ENCODE results near the gene POLD1.
"Not testable (repeated sequence)": the region's sequence is repeated elsewhere in the genome, so short reads cannot be mapped to it uniquely, and the experiment has no call there.

The POLD1 gene

GRCh38 chr19:50390952-50391351 lies 6.8 kb downstream of the POLD1 start:
- DNase-seq (ENCODE audit: low spot score) = not testable (repeated sequence)

GRCh38 chr19:50392759-50393158 lies 8.6 kb downstream of the POLD1 start:
- DNase-seq (ENCODE audit: low spot score) = no peak

GRCh38 chr19:50393589-50393988 lies 9.4 kb downstream of the POLD1 start:
- no peak for DNase-seq (ENCODE audit: low spot score)

- no peak for DNase-seq (ENCODE audit: low spot score)
These were observed 9.9 kb downstream of the POLD1 start for GRCh38 chr19:50394017-50394416.

- DNase-seq (ENCODE audit: low spot score) = no peak
These were observed 14.7 kb downstream of the POLD1 start for GRCh38 chr19:50398675-50399367.

- no peak for DNase-seq (ENCODE audit: low spot score)
These were observed 15.2 kb downstream of the POLD1 start for GRCh38 chr19:50399368-50399745.

GRCh38 chr19:50401605-50402450 lies 17.7 kb downstream of the POLD1 start:
- no peak for DNase-seq (ENCODE audit: low spot score)

GRCh38 chr19:50402544-50403301 lies 18.6 kb downstream of the POLD1 start:
- no peak for DNase-seq (ENCODE audit: low spot score)

GRCh38 chr19:50406156-50406820 lies 22.1 kb downstream of the POLD1 start:
- DNase-seq (ENCODE audit: low spot score) = no peak

GRCh38 chr19:50406829-50407228 lies 22.7 kb downstream of the POLD1 start:
- DNase-seq (ENCODE audit: low spot score) = no peak

- DNase-seq (ENCODE audit: low spot score) = no peak
These were observed 25.2 kb downstream of the POLD1 start for GRCh38 chr19:50409347-50409746.

- no peak for DNase-seq (ENCODE audit: low spot score)
These were observed 26.0 kb downstream of the POLD1 start for GRCh38 chr19:50410109-50410508.

- DNase-seq (ENCODE audit: low spot score) = no peak
These were observed 28.3 kb downstream of the POLD1 start for GRCh38 chr19:50412419-50412818.

- no peak for DNase-seq (ENCODE audit: low spot score)
These were observed 28.9 kb downstream of the POLD1 start for GRCh38 chr19:50413096-50413495.

GRCh38 chr19:50413531-50413930 lies 29.4 kb downstream of the POLD1 start:
- no peak for DNase-seq (ENCODE audit: low spot score)

- DNase-seq (ENCODE audit: low spot score) = peak; percentile 78
These were observed 30.9 kb downstream of the POLD1 start for GRCh38 chr19:50414864-50415660.

GRCh38 chr19:50415661-50416033 lies 31.5 kb downstream of the POLD1 start:
- DNase-seq (ENCODE audit: low spot score) = no peak

- DNase-seq (ENCODE audit: low spot score) = no peak
These were observed 32.2 kb downstream of the POLD1 start for GRCh38 chr19:50416034-50416977.

- no peak for DNase-seq (ENCODE audit: low spot score)
These were observed 33.2 kb downstream of the POLD1 start for GRCh38 chr19:50417111-50418081.
